NB4 (cell line): ENCODE data around the gene TMEM238.
"Not testable (repeated sequence)": the region's sequence is repeated elsewhere in the genome, so short reads cannot be mapped to it uniquely, and the experiment has no call there.

Experiments used
- DNase-seq: peaks from one replicate; pipeline ENCODE4 v3.0.0; 2010; ENCODE audit warnings: low read depth
- H3K4me3 ChIP-seq: one replicate; pipeline ENCODE4 v1.5.1; 2011; ENCODE audit warnings: mild to moderate bottlenecking, low read depth, low read length, moderate library complexity
- CTCF ChIP-seq: IDR thresholded peaks from one replicate; pipeline ENCODE4 v1.5.1; 2012; ENCODE audit warnings: low read depth, low read length
- MYC ChIP-seq: IDR thresholded peaks from 2 replicates; pipeline ENCODE4 v1.6.1; 2011; ENCODE audit warnings: low read depth, low read length
- POLR2A ChIP-seq: IDR thresholded peaks from 2 replicates; pipeline ENCODE4 v1.6.1; 2011; ENCODE audit warnings: mild to moderate bottlenecking; ENCODE audit not compliant: insufficient read length; ENCODE audit errors: extremely low read depth
- TF ChIP-seq, protein P1 (sequence below): IDR thresholded peaks from 2 replicates; pipeline ENCODE4 v1.6.1; 2011; ENCODE audit warnings: low read depth, low read length

TMEM238 gene

DNA sequence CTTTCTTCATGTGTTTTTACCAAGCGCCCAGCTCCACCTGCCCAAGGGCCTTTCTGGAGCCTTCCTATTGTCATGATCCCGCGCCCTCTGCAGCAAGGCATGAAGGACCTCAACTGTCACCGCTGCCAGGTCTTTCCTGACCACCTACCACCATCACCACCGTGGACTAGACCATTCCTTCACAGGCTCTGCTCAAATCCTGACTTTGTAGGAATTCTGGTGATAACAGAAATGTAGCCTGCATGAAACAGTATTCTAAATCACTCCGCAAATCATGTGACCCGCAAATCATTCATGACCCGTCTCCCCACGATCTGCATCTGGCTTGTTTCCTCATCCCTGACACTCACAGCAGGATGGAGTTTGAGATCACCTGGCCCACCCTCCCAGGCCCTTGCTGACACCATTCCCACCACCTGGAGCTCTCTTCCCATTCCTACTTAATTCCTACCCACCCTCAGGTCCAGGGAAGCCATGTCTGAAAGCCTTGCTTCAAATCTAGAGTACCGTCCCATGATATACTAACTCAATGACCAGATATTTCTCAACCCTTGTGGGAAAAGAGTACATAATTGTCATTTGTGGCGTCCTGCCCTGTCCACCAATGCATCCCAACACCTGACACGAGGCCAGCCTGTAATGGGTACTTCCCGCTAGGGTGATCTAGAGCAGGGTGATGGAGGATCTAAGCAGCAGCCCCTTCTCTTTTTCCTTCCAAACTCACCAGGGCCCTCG is 22.2 kb upstream of the TMEM238 start:
- H3K4me3 ChIP-seq = peak overlapping the region; percentile 82
- DNase-seq = no peak
- no peak for TF ChIP-seq POLR2A
- TF ChIP-seq, protein P1, sequence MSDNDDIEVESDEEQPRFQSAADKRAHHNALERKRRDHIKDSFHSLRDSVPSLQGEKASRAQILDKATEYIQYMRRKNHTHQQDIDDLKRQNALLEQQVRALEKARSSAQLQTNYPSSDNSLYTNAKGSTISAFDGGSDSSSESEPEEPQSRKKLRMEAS = no peak
- no peak for TF ChIP-seq CTCF
- no peak for TF ChIP-seq MYC

DNA sequence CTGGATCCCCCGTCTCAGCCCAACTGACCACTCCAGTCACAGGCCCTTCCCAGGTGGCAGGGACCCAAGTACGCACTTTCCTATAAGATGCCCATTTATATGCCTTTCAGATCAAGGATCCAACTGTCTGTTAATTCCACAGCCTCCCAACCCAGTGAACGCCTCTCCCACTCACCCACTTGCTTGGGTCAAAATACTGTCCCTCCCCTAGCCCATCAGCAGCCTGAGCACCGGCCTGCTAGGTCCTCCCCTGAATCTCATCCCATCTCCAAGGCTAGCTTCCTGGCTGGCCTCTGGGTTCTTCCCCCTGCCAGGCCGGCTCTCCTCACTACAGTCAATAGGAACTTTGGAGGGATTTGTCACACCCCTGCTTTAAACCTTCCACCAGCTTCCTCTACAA is 21.5 kb upstream of the TMEM238 start:
- peak overlapping the region; percentile 82 for H3K4me3 ChIP-seq
- TF ChIP-seq, protein P1 = no peak
- TF ChIP-seq MYC = no peak
- TF ChIP-seq CTCF = no peak
- TF ChIP-seq POLR2A = no peak
- DNase-seq = no peak

DNA sequence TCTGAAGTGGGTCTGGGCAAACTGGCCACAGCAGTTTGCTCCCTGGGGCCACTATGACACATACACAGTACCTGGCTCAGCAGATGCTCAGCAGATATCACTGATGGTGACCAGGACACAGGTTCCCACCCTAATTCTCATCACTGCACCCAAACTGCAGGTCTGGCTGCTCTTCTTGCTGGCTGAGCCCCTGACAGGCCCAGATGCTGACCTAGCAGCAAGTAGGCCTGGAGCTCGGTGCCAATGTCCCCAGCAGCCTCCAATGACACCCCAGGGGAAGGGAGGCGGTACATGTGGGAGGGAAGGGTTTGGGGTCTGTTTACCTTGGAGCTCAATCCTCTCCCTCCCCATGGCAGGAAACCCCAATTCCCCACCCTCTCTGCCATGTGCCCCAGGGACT is 18.4 kb upstream of the TMEM238 start:
- TF ChIP-seq POLR2A (no peak), MYC (no peak), CTCF (no peak)
- TF ChIP-seq, protein P1 = no peak
- no peak for DNase-seq
- no peak overlapping the region for H3K4me3 ChIP-seq

DNA sequence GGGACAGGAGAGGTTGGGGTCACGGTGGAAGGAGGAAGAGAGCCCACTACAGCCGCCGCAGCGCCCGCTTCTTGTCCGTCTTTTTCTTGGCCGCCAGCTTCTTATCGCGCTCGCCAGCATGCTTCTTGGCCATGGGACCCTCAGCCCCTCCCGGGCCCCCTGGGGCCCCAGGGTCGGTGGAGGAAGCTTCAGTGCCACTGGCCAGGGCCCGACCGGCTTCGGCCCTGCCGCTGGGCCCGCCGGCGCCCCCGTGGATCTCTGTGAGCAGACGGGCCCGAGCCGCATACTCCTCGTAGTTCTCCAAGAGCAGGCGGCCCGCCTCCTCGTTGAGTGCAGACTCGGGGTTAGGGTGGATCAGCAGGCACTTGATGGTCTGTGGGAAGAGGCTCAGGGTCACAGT is 17.3 kb upstream of the TMEM238 start:
- not testable (repeated sequence) for DNase-seq, H3K4me3 ChIP-seq

DNA sequence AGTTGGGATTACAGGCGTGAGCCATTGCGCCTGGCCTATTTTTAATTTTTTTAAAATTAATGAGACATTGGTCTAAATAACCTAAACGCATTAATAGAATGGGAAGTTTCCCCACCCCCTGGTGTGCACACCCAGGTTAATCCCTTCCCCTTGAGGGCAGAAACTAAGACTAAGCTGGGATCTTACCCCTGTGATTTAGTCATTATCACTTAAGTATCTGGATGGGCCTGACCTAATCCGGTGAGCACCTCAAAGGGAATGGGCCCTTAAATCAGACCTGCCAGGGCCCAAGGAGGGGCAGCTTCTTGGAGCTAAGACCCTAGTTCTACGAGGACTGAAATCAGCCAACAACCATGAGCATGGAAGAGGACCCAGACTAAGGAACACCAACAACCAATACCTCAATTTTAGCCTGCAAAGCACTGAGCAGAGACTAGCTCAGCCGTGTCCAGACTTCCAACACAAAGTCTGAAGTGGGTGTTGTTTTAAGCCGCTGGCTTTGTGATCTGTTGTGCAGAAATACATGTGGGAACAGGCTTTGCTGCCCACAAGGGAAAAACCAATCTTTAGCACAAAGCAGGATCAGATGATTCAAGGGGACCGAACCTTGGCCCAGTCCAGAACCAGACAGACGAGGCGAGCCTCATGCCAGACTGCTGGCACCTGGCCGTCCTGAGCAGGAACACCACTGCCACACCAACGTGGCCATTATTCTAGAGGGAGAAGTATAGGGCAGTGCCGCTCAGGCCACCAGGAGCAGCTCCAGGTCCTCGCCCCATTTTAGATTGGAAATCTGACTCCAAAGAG is 16.4 kb upstream of the TMEM238 start:
- no peak for DNase-seq
- TF ChIP-seq, protein P1 = no peak
- no peak for TF ChIP-seq POLR2A
- no peak for TF ChIP-seq CTCF
- H3K4me3 ChIP-seq = no peak overlapping the region

DNA sequence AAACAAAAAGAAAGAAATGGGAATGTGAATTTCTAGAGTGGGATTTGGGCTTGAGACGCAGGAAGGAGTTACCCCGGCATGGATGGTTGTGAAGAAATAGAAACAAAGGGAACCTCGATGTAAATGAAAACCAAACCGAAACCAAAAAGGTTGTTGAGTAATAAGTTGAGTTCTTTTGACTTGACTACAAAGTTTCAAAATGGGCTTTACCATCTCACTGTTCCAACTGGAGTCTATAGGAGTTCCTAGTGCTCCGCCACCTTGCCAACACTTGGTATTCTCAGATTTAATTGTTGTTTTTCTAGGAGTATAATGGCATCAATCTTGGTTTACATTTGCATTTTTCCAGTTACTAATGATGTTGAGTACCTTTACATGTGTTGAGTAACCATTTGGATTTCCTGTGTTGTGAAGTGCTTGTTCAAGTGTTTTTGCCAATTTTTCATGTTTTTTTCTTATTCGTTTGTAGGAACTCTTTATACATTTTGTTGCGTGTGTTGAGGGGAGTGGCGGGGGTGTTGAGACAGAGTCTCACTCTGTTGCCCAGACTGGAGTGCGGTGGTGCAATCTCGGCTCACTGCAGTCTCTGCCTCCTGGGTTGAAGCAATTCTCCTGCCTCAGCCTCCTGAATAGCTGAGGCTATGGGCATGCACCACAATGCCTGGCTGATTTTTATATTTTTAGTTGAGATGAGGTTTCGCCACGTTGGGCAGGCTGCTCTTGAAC is 14.3 kb upstream of the TMEM238 start:
- DNase-seq = no peak
- no peak overlapping the region for H3K4me3 ChIP-seq
- TF ChIP-seq MYC (no peak), POLR2A (no peak), CTCF (no peak)
- TF ChIP-seq, protein P1 = no peak
